Thyroid gland (tissue), 4 donors: ENCODE results near the gene GIPC2. TPM values are rescaled to one million over a fixed set of nuclear protein-coding genes. Genes with fewer than 3 reads are reported as not detected.

Experiments
- DNase-seq, 2 donors: peaks; one replicate each; pipeline ENCODE4 v3.0.0-alpha.2; 2019
- H3K27ac ChIP-seq, 3 donors: fragments of 200-600 bp; sonication (generic); 1 replicate in 2 of 3; 2 replicates in 1 of 3; pipeline ENCODE4 v1.5.1; 2016 to 2019; ENCODE audit warnings: mild to moderate bottlenecking in 1 of 3, moderate library complexity in 1 of 3
- H3K27me3 ChIP-seq: fragments of 200-600 bp; sonication (generic); one replicate; pipeline ENCODE4 v1.5.1; 2019
- H3K36me3 ChIP-seq, 2 donors: fragments of 200-600 bp; sonication (generic); one replicate each; pipeline ENCODE4 v1.5.1; 2016 to 2019
- H3K4me1 ChIP-seq, 2 donors: fragments of 200-600 bp; sonication (generic); one replicate each; pipeline ENCODE4 v1.5.1; 2017 to 2019
- H3K4me3 ChIP-seq, 3 donors: fragments of 200-600 bp; sonication (generic); replicated peaks in 1 of 3; 1 replicate in 2 of 3; 2 replicates in 1 of 3; pipeline ENCODE4 v1.5.1; 2016; ENCODE audit warnings: mild to moderate bottlenecking in 1 of 3
- H3K9me3 ChIP-seq: fragments of 200-600 bp; sonication (generic); one replicate; pipeline ENCODE4 v1.5.1; 2017
- POLR2A ChIP-seq, 2 donors: fragments of 450-650 bp; IDR thresholded peaks; one replicate each; pipeline ENCODE4 v1.6.1; 2017; ENCODE audit warnings: antibody characterized with exemption in 2 of 2, mild to moderate bottlenecking in 2 of 2, moderate library complexity in 1 of 2
- WGBS, 2 donors: methylation state at CpG; one replicate each; pipeline ENCODE4 v1.1.5; 2017; 5-methylcytosine and 5-hydroxymethylcytosine counted together
- intact Hi-C: fragments of 100-400 bp; cut with DNase I; formaldehyde crosslinking; loops from one replicate; pipeline ENCODE4 v1.15.1; 2023
- total RNA-seq, 4 donors: library from RNA; depleted of rRNA; stranded (reverse); fragments of >200 nt; gene quantifications; one replicate each; pipeline ENCODE4 v1.2.3, GENCODE V29; 2016
- TF ChIP-seq, protein P1 (sequence below), 6 experiments: fragments of 200-600 bp in 3 of 6; fragments of 450-650 bp in 3 of 6; sonication (generic) in 3 of 6; IDR thresholded peaks; one replicate each; pipeline ENCODE4 v1.5.1; 2016 to 2019; ENCODE audit warnings: antibody characterized with exemption in 6 of 6, mild to moderate bottlenecking in 2 of 6, inconsistent platforms in 1 of 6, moderate library complexity in 1 of 6

GIPC2 gene
- total RNA-seq, 4 donors from 2014 or later, result 1.5 to 5.0 (median 2.6) TPM

DNA sequence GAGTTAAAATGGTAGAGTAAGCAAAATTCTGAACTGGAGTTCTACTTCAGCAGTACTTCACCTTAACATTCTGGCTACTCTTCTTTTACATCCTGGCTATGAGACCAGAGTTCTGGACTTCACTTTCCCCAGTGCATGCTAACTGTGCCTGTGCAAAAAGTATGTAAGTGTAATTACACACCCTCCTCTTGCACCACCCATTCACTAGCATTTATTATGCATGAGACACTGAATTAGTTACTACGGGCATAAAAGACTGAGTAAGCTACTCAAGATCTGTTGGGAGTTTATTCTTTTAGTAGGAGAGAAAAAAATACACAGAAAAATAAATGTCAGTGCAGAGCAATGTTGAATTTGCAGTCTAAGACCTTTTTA lies 87.2 kb downstream of the GIPC2 start:
- no peaks in the 10 kb centered on the region for H3K9me3 ChIP-seq
- H3K4me1 ChIP-seq, result no peaks in the 10 kb centered on the region
- H3K4me3 ChIP-seq, result no peak overlapping the region
- H3K27ac ChIP-seq, result no peak overlapping the region
- H3K27me3 ChIP-seq, result no peaks in the 10 kb centered on the region
- DNase-seq, result no peak
- WGBS, 2 donors, result 68 to 75% methylated on average over 1 of the region's 1 CpG
- no peaks in the 10 kb centered on the region for H3K36me3 ChIP-seq
- intact Hi-C loops, result loop anchor here (5.0 kb wide), 1 partner anchor 469 kb away; no protein-coding TSS in a partner anchor
- TF ChIP-seq, protein P1, sequence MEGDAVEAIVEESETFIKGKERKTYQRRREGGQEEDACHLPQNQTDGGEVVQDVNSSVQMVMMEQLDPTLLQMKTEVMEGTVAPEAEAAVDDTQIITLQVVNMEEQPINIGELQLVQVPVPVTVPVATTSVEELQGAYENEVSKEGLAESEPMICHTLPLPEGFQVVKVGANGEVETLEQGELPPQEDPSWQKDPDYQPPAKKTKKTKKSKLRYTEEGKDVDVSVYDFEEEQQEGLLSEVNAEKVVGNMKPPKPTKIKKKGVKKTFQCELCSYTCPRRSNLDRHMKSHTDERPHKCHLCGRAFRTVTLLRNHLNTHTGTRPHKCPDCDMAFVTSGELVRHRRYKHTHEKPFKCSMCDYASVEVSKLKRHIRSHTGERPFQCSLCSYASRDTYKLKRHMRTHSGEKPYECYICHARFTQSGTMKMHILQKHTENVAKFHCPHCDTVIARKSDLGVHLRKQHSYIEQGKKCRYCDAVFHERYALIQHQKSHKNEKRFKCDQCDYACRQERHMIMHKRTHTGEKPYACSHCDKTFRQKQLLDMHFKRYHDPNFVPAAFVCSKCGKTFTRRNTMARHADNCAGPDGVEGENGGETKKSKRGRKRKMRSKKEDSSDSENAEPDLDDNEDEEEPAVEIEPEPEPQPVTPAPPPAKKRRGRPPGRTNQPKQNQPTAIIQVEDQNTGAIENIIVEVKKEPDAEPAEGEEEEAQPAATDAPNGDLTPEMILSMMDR (IDR thresholded peaks at IDR 0.05), result no peak
- no peak for TF ChIP-seq POLR2A (IDR thresholded peaks at IDR 0.05)

DNA sequence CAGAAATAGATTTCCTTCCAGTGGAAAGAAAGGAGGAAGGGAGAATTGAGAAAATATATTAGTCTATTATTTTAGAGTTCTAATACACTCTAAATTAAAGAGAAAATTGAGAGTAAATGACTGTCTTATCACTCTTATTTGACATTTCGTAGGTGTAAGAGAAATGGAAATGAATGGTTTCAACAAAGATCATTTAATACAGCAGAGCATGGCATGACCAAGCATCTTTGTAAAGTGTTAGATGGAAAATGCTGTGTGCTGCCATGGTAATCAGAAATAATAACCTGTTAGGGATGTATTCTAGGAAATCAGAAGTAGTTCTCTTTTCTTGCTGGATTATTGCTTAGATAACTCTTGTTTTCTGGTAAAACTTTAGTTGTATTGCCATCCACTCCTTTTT lies 90.9 kb downstream of the GIPC2 start:
- Histone ChIP-seq H3K9me3 (no peaks in the 10 kb centered on the region), H3K36me3 (no peaks in the 10 kb centered on the region), H3K4me1 (no peaks in the 10 kb centered on the region), H3K27me3 (no peaks in the 10 kb centered on the region), H3K4me3 (no peak overlapping the region), H3K27ac (no peak overlapping the region)
- intact Hi-C loops, result no loop called here
- 84 to 89% methylated on average over 1 of the region's 1 CpG for whole genome bisulfite sequencing, 2 donors
- TF ChIP-seq, protein P1 (IDR thresholded peaks at IDR 0.05), result no peak
- TF ChIP-seq POLR2A (IDR thresholded peaks at IDR 0.05), result no peak
- DNase-seq, result no peak

DNA sequence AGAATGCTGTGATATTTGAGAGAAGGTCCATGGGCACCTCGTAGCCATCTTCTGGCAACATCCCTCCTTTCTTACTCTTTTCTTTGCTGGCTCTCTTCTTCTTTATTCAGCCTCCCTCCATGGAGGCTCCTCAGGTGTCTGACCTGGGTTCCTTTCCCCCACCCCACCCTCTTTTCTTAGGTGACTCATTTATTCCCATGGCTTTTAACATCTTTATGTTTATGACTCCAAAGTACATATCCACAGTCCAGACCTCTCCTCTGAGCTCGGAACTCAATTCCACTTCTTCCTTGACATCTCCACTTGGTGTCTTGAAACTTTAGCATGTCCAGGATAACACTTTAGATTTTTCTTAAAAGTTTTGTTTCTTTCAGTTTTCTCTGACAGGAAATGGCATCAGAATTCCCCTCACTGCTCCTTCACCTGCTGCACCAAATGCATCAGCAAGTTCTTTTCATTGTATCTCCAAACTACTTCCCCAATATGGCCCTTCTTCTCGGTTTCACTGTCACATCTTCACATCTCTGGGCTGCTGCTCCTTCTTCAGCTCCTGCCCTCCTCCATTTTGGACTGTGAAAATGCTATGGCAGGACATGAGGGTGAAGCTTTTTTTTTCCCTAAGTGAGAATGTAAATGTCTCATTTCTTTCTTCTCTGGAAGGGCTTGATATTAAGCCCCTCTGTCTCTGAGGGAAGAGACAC lies 95.9 kb downstream of the GIPC2 start:
- Histone ChIP-seq H3K9me3 (no peaks in the 10 kb centered on the region), H3K4me1 (no peaks in the 10 kb centered on the region), H3K27ac (no peak overlapping the region), H3K4me3 (no peak overlapping the region), H3K36me3 (no peaks in the 10 kb centered on the region), H3K27me3 (no peaks in the 10 kb centered on the region)
- intact Hi-C loops, result loop anchor here (5.0 kb wide), 1 partner anchor 466 kb away; no protein-coding TSS in a partner anchor
- TF ChIP-seq, protein P1 (IDR thresholded peaks at IDR 0.05), result no peak
- no peak for TF ChIP-seq POLR2A (IDR thresholded peaks at IDR 0.05)
- DNase-seq, result no peak
- 90% methylated on average over 3 of the region's 3 CpGs for WGBS, 2 donors

DNA sequence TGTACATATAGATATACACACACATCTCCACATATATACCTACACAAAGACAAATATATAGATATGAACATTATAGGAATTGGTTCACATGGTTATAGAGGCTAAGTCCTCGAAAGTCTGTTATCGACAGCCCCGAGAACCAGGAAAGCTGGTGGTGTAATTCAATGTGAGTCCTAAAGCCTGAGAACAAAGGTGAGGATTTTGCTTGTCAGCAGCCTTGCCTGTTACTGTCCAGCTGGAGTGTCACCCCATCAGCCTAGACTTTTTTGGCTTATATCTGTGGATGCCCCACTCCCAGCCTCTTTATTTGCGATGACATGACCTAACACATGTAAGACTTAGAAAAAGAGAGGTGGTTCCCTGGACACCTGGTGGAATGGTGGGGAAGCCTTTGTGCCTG lies 97.0 kb downstream of the GIPC2 start:
- Histone ChIP-seq H3K4me1 (no peaks in the 10 kb centered on the region), H3K9me3 (no peaks in the 10 kb centered on the region), H3K27me3 (no peaks in the 10 kb centered on the region), H3K36me3 (no peaks in the 10 kb centered on the region), H3K27ac (no peak overlapping the region), H3K4me3 (no peak overlapping the region)
- intact Hi-C loops, result loop anchor here (5.0 kb wide), 1 partner anchor 465 kb away; no protein-coding TSS in a partner anchor
- WGBS, 2 donors, result 94 to 97% methylated on average over 4 of the region's 4 CpGs
- TF ChIP-seq POLR2A (IDR thresholded peaks at IDR 0.05), result no peak
- TF ChIP-seq, protein P1 (IDR thresholded peaks at IDR 0.05), result no peak
- no peak for DNase-seq

DNA sequence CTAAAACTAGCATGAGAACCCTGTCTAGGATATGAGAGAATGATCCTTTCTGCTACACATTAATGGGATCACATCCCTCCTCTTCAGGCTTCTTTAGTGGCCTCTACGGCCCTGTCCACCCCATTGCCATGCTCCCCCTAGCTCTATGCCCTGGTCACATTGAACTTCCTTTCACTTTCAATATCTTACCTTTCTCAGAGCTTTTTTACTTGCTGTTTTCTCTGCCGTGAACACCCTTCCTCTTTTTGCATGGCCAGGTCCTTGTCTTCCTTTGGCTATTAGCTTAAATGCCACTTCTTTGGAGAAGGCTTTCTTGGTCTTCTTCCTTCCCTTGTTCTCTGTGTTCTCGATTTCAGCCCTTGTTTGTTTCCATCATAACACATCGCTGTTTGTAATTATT lies 97.4 kb downstream of the GIPC2 start:
- H3K36me3 ChIP-seq, result no peaks in the 10 kb centered on the region
- H3K27me3 ChIP-seq, result no peaks in the 10 kb centered on the region
- DNase-seq, result no peak
- no peaks in the 10 kb centered on the region for H3K9me3 ChIP-seq
- no peak overlapping the region for H3K27ac ChIP-seq
- H3K4me1 ChIP-seq, result no peaks in the 10 kb centered on the region
- 73 to 75% methylated on average over 4 of the region's 4 CpGs for WGBS, 2 donors
- H3K4me3 ChIP-seq, result no peak overlapping the region
- no peak for TF ChIP-seq POLR2A (IDR thresholded peaks at IDR 0.05)
- TF ChIP-seq, protein P1 (IDR thresholded peaks at IDR 0.05), result no peak
- intact Hi-C loops, result loop anchor here (5.0 kb wide), 1 partner anchor 464 kb away; no protein-coding TSS in a partner anchor
